ENCODE measurements around the gene ARSA. TPM values are rescaled to one million over a fixed set of nuclear protein-coding genes. Genes with fewer than 3 reads are reported as not detected.
A peak's percentile ranks its signal among the peaks of the same experiment; 100 is the strongest.

The ARSA gene
- 10 to 100 TPM; 10.5 to 13.1 (median 11.0) TPM for total RNA-seq

GRCh38 chr22:50627642-50628542, at the start of gene ARSA:
Gene ARSA (minus strand): TSS chr22:50628152. CDS start chr22:50627779, 373 bp downstream.
- no peaks in the 10 kb centered on the region for H3K9me3 Mint-ChIP-seq

GRCh38 chr22:50676661-50677492, 48.9 kb upstream of the ARSA start:
- ATAC-seq = no peak
- no peak for DNase-seq
- no peaks in the 10 kb centered on the region for H3K36me3 Mint-ChIP-seq (ENCODE audit: insufficient read depth)

More at GRCh38 chr22:50627642-50628542, at the start of gene ARSA:
- Mint-ChIP-seq H3K4me3 (peak within 1 kb of the TSS; percentile 91), H3K4me1 (ENCODE audit: low read depth) (peaks cover 25% of the 10 kb centered on the region), H3K36me3 (ENCODE audit: insufficient read depth) (peaks cover 2% of the 10 kb centered on the region), H3K27me3 (ENCODE audit: low read depth) (no peaks in the 10 kb centered on the region)
- ATAC-seq = peak; percentile 94 to 95
- DNase-seq = peak; percentile 65

GRCh38 chr22:50676180-50676636, 48.3 kb upstream of the ARSA start:
- Mint-ChIP-seq H3K27me3 (ENCODE audit: low read depth) (peaks cover 37% of the 10 kb centered on the region), H3K36me3 (ENCODE audit: insufficient read depth) (no peaks in the 10 kb centered on the region), H3K4me1 (ENCODE audit: low read depth) (peaks cover 5% of the 10 kb centered on the region), H3K4me3 (peak overlapping the region; percentile 73), H3K9me3 (no peaks in the 10 kb centered on the region)
- ATAC-seq (no peak), DNase-seq (no peak)

More at GRCh38 chr22:50676661-50677492, 48.9 kb upstream of the ARSA start:
- H3K4me3 Mint-ChIP-seq = no peak overlapping the region
- H3K27me3 Mint-ChIP-seq (ENCODE audit: low read depth) = peaks cover 30% of the 10 kb centered on the region
- peaks cover 5% of the 10 kb centered on the region for H3K4me1 Mint-ChIP-seq (ENCODE audit: low read depth)
- no peaks in the 10 kb centered on the region for H3K9me3 Mint-ChIP-seq

GRCh38 chr22:50675553-50676179, 47.7 kb upstream of the ARSA start:
- DNase-seq = no peak

GRCh38 chr22:50674606-50675552, 46.9 kb upstream of the ARSA start:
- DNase-seq (no peak), ATAC-seq (peak; percentile 53 to 59)
- peak overlapping the region; percentile 73 for H3K4me3 Mint-ChIP-seq
- H3K36me3 Mint-ChIP-seq (ENCODE audit: insufficient read depth) = no peaks in the 10 kb centered on the region
- H3K27me3 Mint-ChIP-seq (ENCODE audit: low read depth) = peaks cover 45% of the 10 kb centered on the region
- peaks cover 5% of the 10 kb centered on the region for H3K4me1 Mint-ChIP-seq (ENCODE audit: low read depth)
- H3K9me3 Mint-ChIP-seq = no peaks in the 10 kb centered on the region

More at GRCh38 chr22:50675553-50676179, 47.7 kb upstream of the ARSA start:
- Mint-ChIP-seq H3K9me3 (no peaks in the 10 kb centered on the region), H3K4me1 (ENCODE audit: low read depth) (peaks cover 5% of the 10 kb centered on the region), H3K36me3 (ENCODE audit: insufficient read depth) (no peaks in the 10 kb centered on the region), H3K27me3 (ENCODE audit: low read depth) (peaks cover 42% of the 10 kb centered on the region), H3K4me3 (peak overlapping the region; percentile 73)
- ATAC-seq = no peak

GRCh38 chr22:50674130-50674500, 46.2 kb upstream of the ARSA start:
- ATAC-seq (peak in 1 of 2 donors; percentile 23), DNase-seq (no peak)
- no peaks in the 10 kb centered on the region for H3K36me3 Mint-ChIP-seq (ENCODE audit: insufficient read depth)
- no peaks in the 10 kb centered on the region for H3K9me3 Mint-ChIP-seq
- H3K4me3 Mint-ChIP-seq = no peak overlapping the region
- H3K4me1 Mint-ChIP-seq (ENCODE audit: low read depth) = peaks cover 5% of the 10 kb centered on the region
- peaks cover 48% of the 10 kb centered on the region for H3K27me3 Mint-ChIP-seq (ENCODE audit: low read depth)

GRCh38 chr22:50673231-50674129, 45.5 kb upstream of the ARSA start:
- Mint-ChIP-seq H3K36me3 (ENCODE audit: insufficient read depth) (no peaks in the 10 kb centered on the region), H3K9me3 (no peaks in the 10 kb centered on the region), H3K4me3 (peak overlapping the region; percentile 53), H3K27me3 (ENCODE audit: low read depth) (peaks cover 50% of the 10 kb centered on the region), H3K4me1 (ENCODE audit: low read depth) (peaks cover 5% of the 10 kb centered on the region)
- no peak for ATAC-seq
- DNase-seq = peak; percentile 27

GRCh38 chr22:50672471-50673230, 44.7 kb upstream of the ARSA start, which contains the start of gene SHANK3:
Gene SHANK3 (plus strand): TSS chr22:50672823.
- Mint-ChIP-seq H3K27me3 (ENCODE audit: low read depth) (peaks cover 54% of the 10 kb centered on the region), H3K36me3 (ENCODE audit: insufficient read depth) (no peaks in the 10 kb centered on the region), H3K4me1 (ENCODE audit: low read depth) (peaks cover 5% of the 10 kb centered on the region), H3K4me3 (peak within 1 kb of the TSS; percentile 53), H3K9me3 (no peaks in the 10 kb centered on the region)
- ATAC-seq (no peak), DNase-seq (no peak)

GRCh38 chr22:50672041-50672440, 44.1 kb upstream of the ARSA start:
- Mint-ChIP-seq H3K36me3 (ENCODE audit: insufficient read depth) (no peaks in the 10 kb centered on the region), H3K4me3 (no peak overlapping the region), H3K27me3 (ENCODE audit: low read depth) (peaks cover 56% of the 10 kb centered on the region), H3K9me3 (no peaks in the 10 kb centered on the region), H3K4me1 (ENCODE audit: low read depth) (peaks cover 5% of the 10 kb centered on the region)
- no peak for DNase-seq
- no peak for ATAC-seq

- ATAC-seq (no peak), DNase-seq (no peak)
- peaks cover 5% of the 10 kb centered on the region for H3K4me1 Mint-ChIP-seq (ENCODE audit: low read depth)
- no peaks in the 10 kb centered on the region for H3K36me3 Mint-ChIP-seq (ENCODE audit: insufficient read depth)
- H3K27me3 Mint-ChIP-seq (ENCODE audit: low read depth) = peaks cover 52% of the 10 kb centered on the region
- no peak overlapping the region for H3K4me3 Mint-ChIP-seq
- H3K9me3 Mint-ChIP-seq = no peaks in the 10 kb centered on the region
Measured at GRCh38 chr22:50671641-50672040, 43.7 kb upstream of the ARSA start.

GRCh38 chr22:50670914-50671538, 43.1 kb upstream of the ARSA start:
- Mint-ChIP-seq H3K9me3 (no peaks in the 10 kb centered on the region), H3K4me3 (no peak overlapping the region), H3K36me3 (ENCODE audit: insufficient read depth) (no peaks in the 10 kb centered on the region), H3K27me3 (ENCODE audit: low read depth) (peaks cover 50% of the 10 kb centered on the region), H3K4me1 (ENCODE audit: low read depth) (peaks cover 5% of the 10 kb centered on the region)
- DNase-seq (no peak), ATAC-seq (no peak)
